OCI-LY7 (cell line): Measurements from ENCODE around the gene MOGAT1. TPM values are rescaled to one million over a fixed set of nuclear protein-coding genes. Genes with fewer than 3 reads are reported as not detected.
"Not testable (repeated sequence)": the region's sequence is repeated elsewhere in the genome, so short reads cannot be mapped to it uniquely, and the experiment has no call there.

Experiments used
- BruUV-seq: library from RNA; stranded (reverse); fragments of 400-500 nt; replicated peaks from 2 replicates; lab custom pipeline; 2021; lab: Mats Ljungman, UMichigan
- CTCF ChIA-PET: fragments of 300-600 bp; sonication (Branson Sonifier 250); formaldehyde crosslinking; loops from one replicate; lab custom pipeline; 2022; ENCODE audit warnings: antibody characterized with exemption; ENCODE audit not compliant: unreplicated experiment; lab: Charles Lee
- POLR2A ChIA-PET: fragments of 300-600 bp; sonication (Branson Sonifier 250); formaldehyde crosslinking; loops from one replicate; lab custom pipeline; 2022; ENCODE audit warnings: antibody characterized with exemption; lab: Charles Lee
- DNase-seq: peaks from one replicate; pipeline ENCODE4 v3.0.0-alpha.2; 2015; ENCODE audit warnings: low spot score
- H2AFZ ChIP-seq: fragments of 200-600 bp; sonication (generic), shearing (Covaris generic); 2 replicates; pipeline ENCODE4 v1.6.1; 2014; ENCODE audit warnings: mild to moderate bottlenecking, antibody characterized with exemption, low read length, moderate library complexity
- H3K27ac ChIP-seq: fragments of 200-600 bp; sonication (generic); 2 replicates; pipeline ENCODE4 v1.5.1; 2014; ENCODE audit warnings: mixed run types, low read depth, mild to moderate bottlenecking, moderate library complexity, low read length, inconsistent platforms; ENCODE audit not compliant: poor library complexity, severe bottlenecking
- H3K36me3 ChIP-seq: fragments of 200-600 bp; sonication (generic); 2 replicates; pipeline ENCODE4 v1.6.1; 2014; ENCODE audit warnings: mild to moderate bottlenecking, antibody characterized with exemption, low read length, moderate library complexity, mixed read lengths; ENCODE audit not compliant: insufficient read depth
- H3K4me1 ChIP-seq: fragments of 200-600 bp; sonication (generic); 2 replicates; pipeline ENCODE4 v1.5.1; 2014; ENCODE audit warnings: mild to moderate bottlenecking, low read length; ENCODE audit not compliant: insufficient read depth, poor library complexity, severe bottlenecking
- H3K4me2 ChIP-seq: fragments of 200-600 bp; sonication (generic); 2 replicates; pipeline ENCODE4 v1.6.1; 2014; ENCODE audit warnings: mild to moderate bottlenecking, low read length
- H3K4me3 ChIP-seq: fragments of 200-600 bp; sonication (generic); 2 replicates; pipeline ENCODE4 v1.5.1; 2014; ENCODE audit warnings: mild to moderate bottlenecking, low read depth, low read length; ENCODE audit not compliant: poor library complexity, severe bottlenecking
- H3K79me2 ChIP-seq: fragments of 200-600 bp; sonication (generic); 2 replicates; pipeline ENCODE4 v1.6.1; 2016; ENCODE audit warnings: low read depth, mild to moderate bottlenecking, low read length, moderate library complexity, mixed read lengths; ENCODE audit not compliant: insufficient read depth
- H3K9me2 ChIP-seq: fragments of 200-600 bp; sonication (generic); 2 replicates; pipeline ENCODE4 v1.6.1; 2016; ENCODE audit warnings: mild to moderate bottlenecking, low read length, mixed read lengths; ENCODE audit not compliant: insufficient read depth
- H3K9me3 ChIP-seq: fragments of 200-600 bp; sonication (generic); 2 replicates; pipeline ENCODE4 v1.6.1; 2014; ENCODE audit warnings: mild to moderate bottlenecking, mixed run types, low read length, mixed read lengths
- H4K20me1 ChIP-seq: fragments of 200-600 bp; sonication (generic); 2 replicates; pipeline ENCODE4 v1.6.1; 2014; ENCODE audit warnings: mild to moderate bottlenecking, antibody characterized with exemption, low read length, moderate library complexity, mixed read lengths; ENCODE audit not compliant: insufficient read depth
- CTCF ChIP-seq: fragments of 200-600 bp; sonication (generic); conservative IDR thresholded peaks from 2 replicates; pipeline ENCODE4 v1.5.1; 2014; ENCODE audit warnings: mild to moderate bottlenecking, antibody characterized with exemption, low read length, moderate library complexity, mixed read lengths
- EZH2phosphoT487 ChIP-seq: fragments of 200-600 bp; sonication (generic); IDR thresholded peaks from 2 replicates; pipeline ENCODE4 v1.6.1; 2018; ENCODE audit warnings: low read depth, borderline replicate concordance, mild to moderate bottlenecking, mixed run types, antibody characterized with exemption, low read length, moderate library complexity, mixed read lengths
- intact Hi-C: fragments of 100-400 bp; cut with micrococcal nuclease; formaldehyde crosslinking; loops from one replicate; pipeline ENCODE4 v1.10.0; 2022; ENCODE audit not compliant: unreplicated experiment
- total RNA-seq, 2 experiments: library from RNA; depleted of rRNA in 1 of 2; stranded (reverse); fragments of >200 nt in 1 of 2; shearing (Covaris generic) in 1 of 2; gene quantifications; 2 replicates each; pipeline ENCODE4 v1.2.3, GENCODE V29; 2014 to 2022

The MOGAT1 gene
- total RNA-seq, 2 experiments from 2014 or later = not detected

GRCh38 chr2:222753251-222753824 is 81.9 kb downstream of the MOGAT1 start:
- no peak overlapping the region for H3K4me3 ChIP-seq
- CTCF ChIA-PET = no interaction called here
- intact Hi-C loops = no loop called here
- POLR2A ChIA-PET = interaction anchor here (0.7 to 2.4 kb wide), 9 partner anchors 10 to 154 kb away, joined by 3 to 11 read pairs (median 3); no protein-coding TSS in a partner anchor
- TF ChIP-seq CTCF = no peak
- TF ChIP-seq EZH2phosphoT487 = no peak
- no peaks in the 10 kb centered on the region for H4K20me1 ChIP-seq
- peaks cover 6% of the 10 kb centered on the region for H3K4me1 ChIP-seq
- H2AFZ ChIP-seq = no peak overlapping the region
- no TSS peak for BruUV-seq
- DNase-seq = no peak
- no peak overlapping the region for H3K4me2 ChIP-seq
- H3K9me2 ChIP-seq = no peaks in the 10 kb centered on the region
- H3K79me2 ChIP-seq = no peaks in the 10 kb centered on the region
- no peak overlapping the region for H3K27ac ChIP-seq
- H3K36me3 ChIP-seq = no peaks in the 10 kb centered on the region
- peaks cover 5% of the 10 kb centered on the region; the same call in 1 of the 2 replicates for H3K9me3 ChIP-seq

- intact Hi-C loops = no loop called here
- Histone ChIP-seq H3K9me2 (no peaks in the 10 kb centered on the region), H3K4me1 (peaks cover 6% of the 10 kb centered on the region), H2AFZ (no peak overlapping the region), H4K20me1 (no peaks in the 10 kb centered on the region), H3K27ac (no peak overlapping the region), H3K36me3 (no peaks in the 10 kb centered on the region), H3K4me3 (no peak overlapping the region), H3K79me2 (no peaks in the 10 kb centered on the region), H3K4me2 (no peak overlapping the region), H3K9me3 (peaks cover 5% of the 10 kb centered on the region; the same call in 1 of the 2 replicates)
- CTCF ChIA-PET = no interaction called here
- POLR2A ChIA-PET = interaction anchor here (0.6 to 2.4 kb wide), 5 partner anchors 9 to 32 kb away, joined by 3 to 11 read pairs (median 4); no protein-coding TSS in a partner anchor
- TF ChIP-seq EZH2phosphoT487 (no peak), CTCF (no peak)
- no peak for DNase-seq
- no TSS peak for BruUV-seq
Observed at GRCh38 chr2:222754324-222754930, 83.0 kb downstream of the MOGAT1 start.

GRCh38 chr2:222755593-222755992 is 84.1 kb downstream of the MOGAT1 start:
- H4K20me1 ChIP-seq, H3K4me2 ChIP-seq, intact Hi-C loops, H3K9me3 ChIP-seq, H2AFZ ChIP-seq, H3K36me3 ChIP-seq, H3K4me1 ChIP-seq, H3K27ac ChIP-seq, H3K9me2 ChIP-seq, H3K79me2 ChIP-seq, DNase-seq, CTCF ChIA-PET, BruUV-seq, H3K4me3 ChIP-seq: not testable (repeated sequence)
- POLR2A ChIA-PET = interaction anchor here (0.6 to 0.7 kb wide), 2 partner anchors 647 to 1884 kb away, joined by 4 to 6 read pairs; no protein-coding TSS in a partner anchor
